AG10803 (cell line): ENCODE data around the gene SPATA3.

Experiments used
- DNase-seq: peaks from one replicate; pipeline ENCODE4 v3.0.0; 2010; ENCODE audit warnings: low read depth
- H3K4me3 ChIP-seq: 2 replicates; pipeline ENCODE4 v1.5.1; 2011; ENCODE audit warnings: mild to moderate bottlenecking, low read length, control low read depth
- TF ChIP-seq, protein P1 (sequence below): conservative IDR thresholded peaks from 2 replicates; pipeline ENCODE4 v1.5.1; 2011; ENCODE audit warnings: mild to moderate bottlenecking, low read length, control low read depth, inconsistent platforms

SPATA3 gene

DNA sequence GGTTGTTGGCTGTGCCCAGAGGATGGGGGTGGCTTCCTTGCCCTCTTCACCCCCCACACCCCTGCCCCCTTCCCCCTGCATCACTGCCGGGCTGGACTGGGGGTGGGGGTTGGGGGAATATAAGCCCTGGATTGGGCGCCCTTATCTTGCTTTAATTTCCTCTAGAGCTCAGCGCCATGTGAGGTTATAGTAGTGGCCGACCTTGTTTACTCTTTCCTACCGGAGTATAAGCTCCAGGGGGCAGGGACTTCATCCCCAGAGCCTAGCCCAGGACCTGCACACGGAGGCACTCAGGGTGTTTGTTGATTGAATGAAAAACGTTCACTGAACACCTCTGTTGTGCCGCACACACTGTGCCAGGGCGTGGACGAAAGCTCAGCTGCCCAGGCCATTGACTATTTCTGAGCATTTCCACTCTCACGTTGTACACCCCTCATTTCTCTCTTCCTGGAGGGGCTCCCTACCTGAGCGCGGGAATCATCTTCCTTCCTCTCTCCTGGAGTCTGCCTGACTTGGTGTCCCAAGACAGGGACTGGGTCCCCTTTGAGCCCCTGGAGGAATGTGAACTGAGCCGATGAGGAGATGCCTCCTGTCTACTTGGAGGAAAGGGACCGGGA lies 9.3 kb upstream of the SPATA3 start:
- H3K4me3 ChIP-seq: peak overlapping the region; percentile 50
- TF ChIP-seq, protein P1, sequence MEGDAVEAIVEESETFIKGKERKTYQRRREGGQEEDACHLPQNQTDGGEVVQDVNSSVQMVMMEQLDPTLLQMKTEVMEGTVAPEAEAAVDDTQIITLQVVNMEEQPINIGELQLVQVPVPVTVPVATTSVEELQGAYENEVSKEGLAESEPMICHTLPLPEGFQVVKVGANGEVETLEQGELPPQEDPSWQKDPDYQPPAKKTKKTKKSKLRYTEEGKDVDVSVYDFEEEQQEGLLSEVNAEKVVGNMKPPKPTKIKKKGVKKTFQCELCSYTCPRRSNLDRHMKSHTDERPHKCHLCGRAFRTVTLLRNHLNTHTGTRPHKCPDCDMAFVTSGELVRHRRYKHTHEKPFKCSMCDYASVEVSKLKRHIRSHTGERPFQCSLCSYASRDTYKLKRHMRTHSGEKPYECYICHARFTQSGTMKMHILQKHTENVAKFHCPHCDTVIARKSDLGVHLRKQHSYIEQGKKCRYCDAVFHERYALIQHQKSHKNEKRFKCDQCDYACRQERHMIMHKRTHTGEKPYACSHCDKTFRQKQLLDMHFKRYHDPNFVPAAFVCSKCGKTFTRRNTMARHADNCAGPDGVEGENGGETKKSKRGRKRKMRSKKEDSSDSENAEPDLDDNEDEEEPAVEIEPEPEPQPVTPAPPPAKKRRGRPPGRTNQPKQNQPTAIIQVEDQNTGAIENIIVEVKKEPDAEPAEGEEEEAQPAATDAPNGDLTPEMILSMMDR: no peak
- DNase-seq: no peak

DNA sequence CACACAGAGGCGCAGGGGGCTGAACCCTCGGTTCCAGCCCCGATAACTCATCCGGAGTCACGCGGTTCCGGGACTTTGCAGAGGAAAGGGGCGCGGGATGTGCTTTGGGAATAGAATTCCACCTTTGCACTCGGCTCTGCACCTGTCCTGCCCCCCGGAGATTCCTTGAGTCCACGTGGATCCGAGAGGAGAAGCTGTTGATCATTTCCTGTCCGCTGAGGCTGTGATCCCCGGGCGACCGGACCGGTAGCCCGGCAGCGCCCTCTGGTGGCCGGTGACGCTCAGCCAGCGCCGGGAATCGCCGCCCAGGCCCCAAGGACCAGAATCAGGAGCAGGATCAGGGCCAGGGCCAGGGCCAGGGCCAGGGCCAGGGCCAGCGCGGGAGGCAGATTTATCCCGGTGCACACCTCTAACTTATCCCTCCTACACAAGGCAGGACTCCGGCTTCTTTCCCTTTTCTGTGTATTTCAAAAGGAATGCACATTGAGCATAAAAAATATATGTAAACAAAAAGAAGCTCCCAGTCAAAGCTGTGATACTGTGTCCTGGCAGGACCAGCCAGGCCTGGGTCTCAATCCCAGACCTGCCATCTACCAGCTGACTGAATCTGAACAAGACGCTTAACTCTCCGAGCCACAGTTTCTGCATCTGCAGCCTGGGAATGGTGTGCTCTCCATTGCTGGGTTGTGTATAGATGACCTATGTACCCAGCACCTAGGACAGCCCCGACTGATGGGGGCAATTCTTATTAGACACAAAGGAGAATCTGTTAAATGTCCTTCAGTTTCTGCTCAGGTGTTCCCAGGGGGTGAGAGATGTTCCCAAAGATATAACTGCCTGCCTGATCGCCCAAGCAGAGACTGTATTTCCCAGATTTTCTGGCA lies 8.5 kb upstream of the SPATA3 start:
- TF ChIP-seq, protein P1: peak; percentile 79
- peak overlapping the region; percentile 50 for H3K4me3 ChIP-seq
- DNase-seq: peak; percentile 56

DNA sequence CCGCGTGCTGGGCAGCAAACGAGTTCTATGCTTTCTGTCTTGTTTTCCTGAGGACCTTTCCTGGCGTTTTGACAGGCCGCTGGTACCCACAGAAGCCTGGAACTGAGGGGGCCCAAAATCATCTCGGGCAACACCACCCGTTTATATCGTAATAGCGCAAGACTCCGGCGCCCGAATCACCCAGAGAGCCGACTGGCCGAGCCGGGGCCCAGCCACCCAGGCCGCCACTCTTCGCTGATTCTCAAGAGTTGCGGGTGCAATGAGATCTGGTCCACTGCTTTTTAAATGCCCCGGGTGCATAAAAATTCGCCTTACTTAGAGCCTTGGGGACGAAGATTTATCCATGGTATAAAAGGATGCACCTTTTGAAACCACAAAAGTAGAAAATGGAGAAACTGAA lies 6.2 kb upstream of the SPATA3 start:
- H3K4me3 ChIP-seq: no peak overlapping the region
- no peak for DNase-seq
- TF ChIP-seq, protein P1: no peak

DNA sequence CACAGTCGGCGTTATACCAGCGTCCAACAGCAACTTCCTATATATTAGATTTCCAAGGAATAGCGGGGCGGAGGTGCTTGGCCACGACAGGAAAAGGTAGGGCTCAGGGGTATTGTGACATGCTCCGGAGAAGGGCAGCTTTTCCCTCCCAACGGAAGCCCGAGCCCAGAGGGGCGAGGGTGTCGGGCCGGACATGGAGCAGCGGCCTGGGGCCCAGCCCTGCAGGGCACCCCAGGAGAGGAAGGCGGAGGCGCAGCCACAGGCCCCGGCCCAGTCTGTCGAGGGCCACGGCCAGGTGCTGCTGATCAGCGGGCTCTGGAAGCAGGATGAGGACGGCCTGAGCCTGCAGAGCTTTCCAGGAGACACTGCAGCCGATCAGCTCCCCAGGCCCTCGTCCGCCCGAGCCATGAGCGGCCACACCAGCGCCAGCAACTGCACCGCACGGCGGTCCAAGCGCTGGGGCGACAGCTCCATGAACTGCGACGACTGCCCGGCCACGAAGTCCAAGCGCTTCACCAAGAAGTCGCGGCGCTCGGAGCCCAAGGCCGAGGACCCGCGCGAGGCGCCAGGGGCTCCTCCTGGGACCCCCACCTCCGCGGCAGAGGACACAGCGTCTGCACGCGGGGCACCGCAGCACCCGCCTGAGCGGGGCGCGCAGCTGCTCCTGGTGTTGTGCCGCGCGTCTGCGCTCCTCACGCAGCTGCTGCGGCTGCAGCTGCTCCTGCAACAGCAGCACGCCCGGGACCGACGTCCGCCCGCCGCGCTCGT lies 5.6 kb upstream of the SPATA3 start:
- TF ChIP-seq, protein P1: no peak
- no peak overlapping the region for H3K4me3 ChIP-seq
- no peak for DNase-seq

DNA sequence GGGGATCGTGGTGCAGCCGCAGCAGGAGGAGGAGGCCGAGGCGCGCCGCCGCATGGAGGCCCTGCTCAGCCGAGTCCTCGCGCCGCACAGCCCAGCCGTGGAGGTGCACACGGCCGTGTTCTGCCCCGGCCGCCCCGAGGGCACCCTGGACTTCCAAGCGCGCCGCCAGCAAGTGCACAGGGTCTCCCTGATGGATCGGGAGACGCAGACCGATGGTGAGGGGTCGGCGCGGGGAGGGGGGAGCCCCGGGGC lies 5.1 kb upstream of the SPATA3 start:
- no peak overlapping the region for H3K4me3 ChIP-seq
- TF ChIP-seq, protein P1: no peak
- no peak for DNase-seq

DNA sequence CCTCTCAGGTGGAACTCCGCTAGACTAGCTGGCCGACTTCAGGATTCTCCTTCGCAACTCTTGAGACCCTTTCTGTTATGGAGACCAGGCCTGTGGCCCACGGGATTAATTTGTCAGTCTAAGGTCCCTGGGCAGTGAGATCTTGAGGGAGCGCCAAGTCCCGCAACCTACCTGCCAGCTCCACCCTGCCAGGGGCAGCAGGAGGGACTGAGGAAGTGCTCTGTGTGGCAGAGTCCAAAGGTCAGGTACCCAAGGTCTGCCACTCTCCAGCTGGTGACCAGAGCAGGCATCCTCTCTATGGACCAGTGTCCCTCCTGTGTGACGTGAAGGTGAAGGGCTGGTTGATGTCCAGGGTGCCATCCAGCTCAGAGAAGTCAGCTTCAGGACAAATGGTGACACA lies 4.3 kb upstream of the SPATA3 start:
- no peak overlapping the region for H3K4me3 ChIP-seq
- no peak for DNase-seq
- TF ChIP-seq, protein P1: no peak
